Epithelial cell of esophagus (primary cell): ENCODE data around the gene KLRD1.

Source experiments
- DNase-seq: peaks from one replicate; pipeline ENCODE4 v3.0.0; 2010; ENCODE audit warnings: low read depth
- H3K4me3 ChIP-seq: 2 replicates; pipeline ENCODE4 v1.5.1; 2011; ENCODE audit warnings: mild to moderate bottlenecking, low read length, control low read depth
- TF ChIP-seq, protein P1 (sequence below): IDR thresholded peaks from 2 replicates; pipeline ENCODE4 v1.5.1; 2011; ENCODE audit warnings: low read depth, mild to moderate bottlenecking, low read length, control low read depth, inconsistent platforms; ENCODE audit not compliant: insufficient read depth; ENCODE audit errors: missing control alignments

KLRD1 gene

DNA sequence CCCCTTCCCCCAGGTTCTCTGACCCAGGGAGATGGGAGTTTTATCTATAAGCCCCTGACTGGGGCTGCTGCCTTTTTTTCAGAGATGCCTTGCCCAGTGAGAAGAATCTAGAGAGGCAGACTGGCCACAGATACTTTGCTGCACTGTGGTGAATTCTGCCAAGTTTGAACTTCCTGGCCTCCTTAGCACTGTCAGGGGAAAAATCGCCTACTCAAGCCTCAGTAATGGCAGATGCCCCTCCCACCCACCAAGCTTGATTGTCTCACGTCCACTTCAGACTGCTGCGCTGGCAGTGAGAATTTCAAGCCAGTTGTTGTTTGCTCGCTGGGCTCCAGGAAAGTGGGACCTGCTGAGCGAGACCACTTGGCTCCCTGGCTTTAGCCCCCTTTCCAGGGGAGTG is 50.5 kb downstream of the KLRD1 start:
- H3K4me3 ChIP-seq, result no peak overlapping the region
- TF ChIP-seq, protein P1, sequence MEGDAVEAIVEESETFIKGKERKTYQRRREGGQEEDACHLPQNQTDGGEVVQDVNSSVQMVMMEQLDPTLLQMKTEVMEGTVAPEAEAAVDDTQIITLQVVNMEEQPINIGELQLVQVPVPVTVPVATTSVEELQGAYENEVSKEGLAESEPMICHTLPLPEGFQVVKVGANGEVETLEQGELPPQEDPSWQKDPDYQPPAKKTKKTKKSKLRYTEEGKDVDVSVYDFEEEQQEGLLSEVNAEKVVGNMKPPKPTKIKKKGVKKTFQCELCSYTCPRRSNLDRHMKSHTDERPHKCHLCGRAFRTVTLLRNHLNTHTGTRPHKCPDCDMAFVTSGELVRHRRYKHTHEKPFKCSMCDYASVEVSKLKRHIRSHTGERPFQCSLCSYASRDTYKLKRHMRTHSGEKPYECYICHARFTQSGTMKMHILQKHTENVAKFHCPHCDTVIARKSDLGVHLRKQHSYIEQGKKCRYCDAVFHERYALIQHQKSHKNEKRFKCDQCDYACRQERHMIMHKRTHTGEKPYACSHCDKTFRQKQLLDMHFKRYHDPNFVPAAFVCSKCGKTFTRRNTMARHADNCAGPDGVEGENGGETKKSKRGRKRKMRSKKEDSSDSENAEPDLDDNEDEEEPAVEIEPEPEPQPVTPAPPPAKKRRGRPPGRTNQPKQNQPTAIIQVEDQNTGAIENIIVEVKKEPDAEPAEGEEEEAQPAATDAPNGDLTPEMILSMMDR, result no peak
- DNase-seq, result no peak

DNA sequence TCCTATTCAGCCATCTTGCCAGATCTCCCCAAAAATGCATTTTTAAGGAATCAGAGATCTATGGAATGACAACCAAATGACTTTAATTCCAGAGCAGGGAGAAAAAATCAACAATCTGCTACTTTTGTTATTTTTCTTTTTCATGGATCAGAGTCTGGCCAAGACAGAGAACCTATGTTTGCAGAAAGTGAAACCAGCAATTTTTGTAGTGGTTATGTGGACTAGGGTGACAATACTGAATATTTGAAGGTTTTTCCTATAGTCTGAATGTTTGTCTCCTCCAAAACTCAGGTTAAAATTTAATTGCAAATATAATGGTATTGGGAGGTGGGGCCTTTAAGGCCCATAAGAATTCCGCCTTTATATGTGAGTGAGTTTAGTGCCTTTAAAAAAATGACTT is 51.3 kb downstream of the KLRD1 start:
- no peak for DNase-seq
- H3K4me3 ChIP-seq, result no peak overlapping the region
- TF ChIP-seq, protein P1, result no peak

DNA sequence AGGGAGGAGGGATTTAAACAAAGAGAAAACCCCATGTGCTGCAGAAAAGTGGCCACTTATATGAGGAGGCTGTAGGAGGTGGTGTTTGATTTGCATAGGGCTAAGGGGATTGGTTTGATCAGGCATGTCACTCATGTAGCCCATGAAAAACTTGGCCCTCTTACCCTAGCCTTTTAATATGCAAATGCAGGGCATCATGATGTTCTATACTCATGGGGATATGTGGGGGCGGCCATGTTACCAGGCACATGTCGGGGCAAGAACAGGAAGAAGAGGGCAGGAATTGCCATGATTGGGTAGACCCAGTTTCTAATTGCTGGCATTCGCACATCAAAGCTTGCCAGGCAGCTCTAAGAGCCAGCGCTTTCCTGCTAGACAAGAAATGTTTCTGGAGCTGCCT is 53.4 kb downstream of the KLRD1 start:
- TF ChIP-seq, protein P1, result no peak
- peak overlapping the region; percentile 50 for H3K4me3 ChIP-seq
- DNase-seq, result peak; percentile 99

DNA sequence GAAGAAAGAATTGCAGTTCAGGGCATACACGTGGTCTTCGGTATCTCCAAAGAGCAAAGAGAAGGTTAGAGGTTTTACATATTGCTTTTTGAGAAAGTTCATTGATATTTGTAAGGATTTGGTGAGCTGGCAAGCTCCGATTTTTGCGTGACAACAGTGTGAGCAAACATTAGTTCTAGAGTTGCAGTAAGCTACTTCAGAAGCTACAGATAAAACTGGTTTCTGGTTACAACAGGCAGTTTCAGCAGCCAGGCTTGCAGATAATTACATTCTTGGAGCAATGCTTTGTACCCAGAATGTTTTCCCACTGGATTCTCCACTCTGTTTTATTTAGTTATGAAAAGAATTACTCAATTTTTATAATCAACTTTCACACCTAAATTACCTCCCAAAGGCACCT is 54.0 kb downstream of the KLRD1 start:
- DNase-seq, result peak; percentile 77
- H3K4me3 ChIP-seq, result peak overlapping the region; percentile 25
- TF ChIP-seq, protein P1, result no peak

DNA sequence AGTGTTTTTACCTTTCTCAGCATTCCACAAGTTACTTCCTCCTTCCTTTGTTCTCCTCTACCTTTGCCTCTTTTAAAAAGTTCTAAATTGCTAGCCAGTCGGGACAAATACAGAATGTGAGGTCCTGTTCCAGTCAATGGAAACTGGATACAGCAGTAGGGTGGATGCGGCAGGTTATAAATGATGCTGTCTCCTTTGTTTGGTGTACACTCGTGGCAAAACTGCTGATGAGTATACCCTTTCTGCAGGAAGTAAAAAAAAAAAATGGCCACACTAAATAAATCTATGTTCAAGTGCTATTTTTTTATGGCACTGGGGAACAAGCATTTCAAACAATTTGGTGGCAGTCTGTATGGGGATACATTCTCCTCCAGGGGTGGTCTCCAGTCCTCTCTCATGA is 54.7 kb downstream of the KLRD1 start:
- TF ChIP-seq, protein P1, result no peak
- DNase-seq, result peak; percentile 51
- H3K4me3 ChIP-seq, result peak overlapping the region; percentile 61

DNA sequence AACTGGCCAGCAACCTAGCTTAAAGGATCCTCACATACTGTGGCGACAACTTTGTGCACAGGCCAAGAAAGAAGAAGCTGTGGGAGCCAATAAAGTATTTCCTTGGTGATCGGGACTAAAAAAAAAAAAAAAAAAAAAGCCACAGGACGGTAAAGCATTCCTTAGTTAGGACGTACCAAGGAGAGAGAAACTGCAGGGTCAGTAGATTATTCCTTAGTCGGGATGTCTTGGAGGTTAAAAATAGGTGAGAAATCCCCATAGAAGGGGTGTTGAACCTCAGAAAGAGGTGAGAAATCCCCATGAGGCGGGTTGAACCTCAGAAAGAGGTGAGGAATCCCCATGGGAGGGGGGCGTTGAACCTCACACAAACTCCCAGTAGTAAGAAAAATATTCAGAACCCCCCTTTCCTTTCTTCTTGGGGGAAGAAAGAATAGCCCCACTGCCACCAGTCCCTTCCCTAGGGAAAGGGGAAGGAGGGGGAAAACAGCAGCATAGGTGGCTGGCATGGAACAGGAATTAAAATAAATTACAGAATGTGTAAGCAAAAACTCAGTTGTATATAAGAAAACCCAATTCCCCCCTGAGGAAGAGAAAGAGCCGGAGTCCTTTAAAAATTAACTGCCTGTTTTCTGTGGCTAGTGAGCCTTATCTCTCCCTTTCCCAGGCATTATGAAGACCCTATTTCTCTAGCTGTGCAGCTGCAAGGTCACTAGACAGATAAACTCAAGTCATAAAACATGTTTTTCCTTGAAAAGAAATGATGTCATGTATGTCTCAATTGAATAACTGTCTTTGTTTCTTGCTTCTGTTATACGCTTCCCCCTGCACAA is 55.4 kb downstream of the KLRD1 start:
- peak overlapping the region; percentile 61 for H3K4me3 ChIP-seq
- DNase-seq, result peak; percentile 34
- TF ChIP-seq, protein P1, result no peak

DNA sequence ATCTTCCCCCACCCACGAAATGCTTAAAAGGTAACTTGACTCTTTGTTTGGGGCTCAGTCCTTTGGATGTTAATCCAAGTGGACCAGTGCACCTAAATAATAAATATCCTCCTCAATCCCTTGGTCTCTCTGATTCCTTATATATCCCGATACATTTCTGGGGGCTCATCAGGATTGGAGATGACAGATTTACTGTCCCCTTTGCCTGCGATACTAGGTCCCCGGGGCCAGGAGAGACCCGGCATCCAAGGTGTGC is 55.9 kb downstream of the KLRD1 start:
- TF ChIP-seq, protein P1, result no peak
- peak overlapping the region; percentile 61 for H3K4me3 ChIP-seq
- DNase-seq, result peak; percentile 29
